ENCODE measurements around the gene DRG2.

The DRG2 gene

GRCh38 chr17:18076936-18077335, 10.8 kb upstream of the DRG2 start:
- DNase-seq, result no peak

- no peak for DNase-seq
These were observed 8.2 kb upstream of the DRG2 start for GRCh38 chr17:18079543-18079942.

- no peak for DNase-seq
These were observed 3.5 kb upstream of the DRG2 start for GRCh38 chr17:18084256-18084655.

GRCh38 chr17:18089613-18090012, 1.9 kb downstream of the DRG2 start:
- DNase-seq, result no peak

- no peak for DNase-seq
These were observed 6.1 kb downstream of the DRG2 start for GRCh38 chr17:18093616-18094408.

GRCh38 chr17:18094409-18094807, 6.7 kb downstream of the DRG2 start:
- no peak for DNase-seq

- no peak for DNase-seq
These were observed 11.8 kb downstream of the DRG2 start for GRCh38 chr17:18099516-18099915.

- DNase-seq, result no peak
These were observed 12.9 kb downstream of the DRG2 start for GRCh38 chr17:18100616-18101015.

- DNase-seq, result no peak
These were observed 14.1 kb downstream of the DRG2 start for GRCh38 chr17:18101828-18102227.

GRCh38 chr17:18102640-18103039, 14.9 kb downstream of the DRG2 start:
- DNase-seq, result no peak

- no peak for DNase-seq
These were observed 17.3 kb downstream of the DRG2 start for GRCh38 chr17:18105027-18105426.

- DNase-seq, result no peak
These were observed 17.8 kb downstream of the DRG2 start for GRCh38 chr17:18105595-18105994.

GRCh38 chr17:18106211-18106610, 18.5 kb downstream of the DRG2 start:
- DNase-seq, result no peak

- no peak for DNase-seq
These were observed 19.5 kb downstream of the DRG2 start for GRCh38 chr17:18107061-18107790.

GRCh38 chr17:18107971-18108370, 20.2 kb downstream of the DRG2 start:
- no peak for DNase-seq

GRCh38 chr17:18108401-18109312, 20.9 kb downstream of the DRG2 start, which contains the start of gene MYO15A:
MYO15A (plus strand) TSS chr17:18108756; CDS start chr17:18118801, 10,045 bp downstream.
- DNase-seq, result no peak

GRCh38 chr17:18109935-18110485, 22.3 kb downstream of the DRG2 start:
- DNase-seq, result no peak

GRCh38 chr17:18110636-18111145, 22.9 kb downstream of the DRG2 start:
- no peak for DNase-seq

GRCh38 chr17:18111330-18111971, 23.7 kb downstream of the DRG2 start:
- DNase-seq, result no peak

- no peak for DNase-seq
These were observed 27.8 kb downstream of the DRG2 start for GRCh38 chr17:18115517-18115916.

GRCh38 chr17:18116078-18116477, 28.3 kb downstream of the DRG2 start:
- DNase-seq, result no peak

GRCh38 chr17:18117533-18117932, 29.8 kb downstream of the DRG2 start:
- no peak for DNase-seq
